ENCODE results near the gene NDUFV1.
"Not testable (repeated sequence)": the region's sequence is repeated elsewhere in the genome, so short reads cannot be mapped to it uniquely, and the experiment has no call there.

The NDUFV1 gene

GRCh38 chr11:67611704-67612587 is 5.2 kb downstream of the NDUFV1 start:
- DNase-seq (ENCODE audit: low spot score), result no peak

- DNase-seq (ENCODE audit: low spot score), result no peak
These were observed 6.0 kb downstream of the NDUFV1 start for GRCh38 chr11:67612751-67613150.

- DNase-seq (ENCODE audit: low spot score), result no peak
These were observed 6.7 kb downstream of the NDUFV1 start for GRCh38 chr11:67613313-67613959.

- DNase-seq (ENCODE audit: low spot score), result no peak
These were observed 7.4 kb downstream of the NDUFV1 start for GRCh38 chr11:67613960-67614715.

GRCh38 chr11:67614730-67615714 is 8.3 kb downstream of the NDUFV1 start:
- DNase-seq (ENCODE audit: low spot score), result no peak

- no peak for DNase-seq (ENCODE audit: low spot score)
These were observed 9.1 kb downstream of the NDUFV1 start for GRCh38 chr11:67615728-67616430.

- no peak for DNase-seq (ENCODE audit: low spot score)
These were observed 9.9 kb downstream of the NDUFV1 start for GRCh38 chr11:67616431-67617242.

- DNase-seq (ENCODE audit: low spot score), result peak; percentile 81
These were observed 10.7 kb downstream of the NDUFV1 start for GRCh38 chr11:67617243-67617953.

GRCh38 chr11:67618901-67619659 is 12.3 kb downstream of the NDUFV1 start:
- DNase-seq (ENCODE audit: low spot score), result not testable (repeated sequence)

GRCh38 chr11:67619683-67620618 is 13.2 kb downstream of the NDUFV1 start:
- not testable (repeated sequence) for DNase-seq (ENCODE audit: low spot score)

- not testable (repeated sequence) for DNase-seq (ENCODE audit: low spot score)
These were observed 13.9 kb downstream of the NDUFV1 start for GRCh38 chr11:67620621-67621020.

- not testable (repeated sequence) for DNase-seq (ENCODE audit: low spot score)
These were observed 15.2 kb downstream of the NDUFV1 start for GRCh38 chr11:67621928-67622327.

GRCh38 chr11:67622905-67623304 is 16.2 kb downstream of the NDUFV1 start:
- DNase-seq (ENCODE audit: low spot score), result not testable (repeated sequence)

- DNase-seq (ENCODE audit: low spot score), result not testable (repeated sequence)
These were observed 17.1 kb downstream of the NDUFV1 start for GRCh38 chr11:67623795-67624194.

GRCh38 chr11:67626131-67626833 is 19.5 kb downstream of the NDUFV1 start:
- DNase-seq (ENCODE audit: low spot score), result not testable (repeated sequence)

GRCh38 chr11:67626970-67627369 is 20.2 kb downstream of the NDUFV1 start:
- DNase-seq (ENCODE audit: low spot score), result no peak

- no peak for DNase-seq (ENCODE audit: low spot score)
These were observed 20.7 kb downstream of the NDUFV1 start for GRCh38 chr11:67627441-67627811.

Measured in pons (tissue), 1 donor.